Liver (tissue), 9 donors: ENCODE data around the gene POFUT2. TPM values are rescaled to one million over a fixed set of nuclear protein-coding genes. Genes with fewer than 3 reads are reported as not detected.
A peak's percentile ranks its signal among the peaks of the same experiment; 100 is the strongest.

Experiments used
- DNase-seq: peaks from one replicate; pipeline ENCODE4 v3.0.0-alpha.2; 2017; ENCODE audit warnings: low spot score
- H3K27ac ChIP-seq, 2 donors: one replicate each; pipeline ENCODE4 v1.7.0; 2013; ENCODE audit warnings: inconsistent platforms in 2 of 2, low read length in 2 of 2, control low read depth in 1 of 2, low read depth in 1 of 2, mild to moderate bottlenecking in 1 of 2
- H3K27me3 ChIP-seq, 4 donors: one replicate each; pipeline versions ENCODE4 v1.6.1 to v1.7.0; 2013; ENCODE audit warnings: low read length in 3 of 4, inconsistent platforms in 1 of 4, mild to moderate bottlenecking in 1 of 4, moderate library complexity in 1 of 4; ENCODE audit not compliant: control insufficient read depth in 4 of 4, insufficient read depth in 4 of 4
- H3K36me3 ChIP-seq, 4 donors: one replicate each; pipeline versions ENCODE4 v1.6.1 to v1.7.0; 2013; ENCODE audit warnings: low read length in 3 of 4, mild to moderate bottlenecking in 3 of 4, low read depth in 1 of 4, moderate library complexity in 1 of 4; ENCODE audit not compliant: control insufficient read depth in 4 of 4, insufficient read depth in 3 of 4
- H3K4me1 ChIP-seq, 4 donors: one replicate each; pipeline versions ENCODE4 v1.6.1 to v1.7.0; 2013; ENCODE audit warnings: low read length in 3 of 4, mild to moderate bottlenecking in 3 of 4, moderate library complexity in 1 of 4; ENCODE audit not compliant: control insufficient read depth in 4 of 4, insufficient read depth in 4 of 4
- H3K4me3 ChIP-seq, 3 donors: one replicate each; pipeline versions ENCODE4 v1.6.1 to v1.7.0; 2013; ENCODE audit warnings: low read length in 3 of 3, control low read depth in 1 of 3, low read depth in 1 of 3, mild to moderate bottlenecking in 1 of 3
- H3K9ac ChIP-seq, 2 donors: one replicate each; pipeline ENCODE4 v1.7.0; 2013; ENCODE audit warnings: low read length in 2 of 2, mild to moderate bottlenecking in 2 of 2, moderate library complexity in 2 of 2, control low read depth in 1 of 2, low read depth in 1 of 2
- H3K9me3 ChIP-seq, 4 donors: one replicate each; pipeline versions ENCODE4 v1.6.1 to v1.7.0; 2013; ENCODE audit warnings: low read length in 3 of 4; ENCODE audit not compliant: control insufficient read depth in 4 of 4
- EGR1 ChIP-seq, 2 donors: IDR thresholded peaks; 2 replicates each; pipeline ENCODE4 v1.6.1; 2016 to 2018; ENCODE audit warnings: antibody characterized with exemption in 2 of 2, low read depth in 2 of 2
- FOXA1 ChIP-seq: IDR thresholded peaks from 2 replicates; pipeline ENCODE4 v1.6.1; 2016; ENCODE audit warnings: antibody characterized with exemption
- FOXA2 ChIP-seq: IDR thresholded peaks from 2 replicates; pipeline ENCODE4 v1.6.1; 2016; ENCODE audit warnings: antibody characterized with exemption
- HNF4A ChIP-seq, 2 donors: conservative IDR thresholded peaks; 2 replicates each; pipeline ENCODE4 v1.6.1; 2016; ENCODE audit warnings: antibody characterized with exemption in 2 of 2, mild to moderate bottlenecking in 2 of 2
- HNF4G ChIP-seq: IDR thresholded peaks from 2 replicates; pipeline ENCODE4 v1.6.1; 2016; ENCODE audit warnings: antibody characterized with exemption
- JUND ChIP-seq, 2 donors: IDR thresholded peaks; 2 replicates each; pipeline ENCODE4 v1.6.1; 2016; ENCODE audit warnings: antibody characterized with exemption in 2 of 2
- NR2F2 ChIP-seq: IDR thresholded peaks from 2 replicates; pipeline ENCODE4 v1.6.1; 2016; ENCODE audit warnings: antibody characterized with exemption
- RAD21 ChIP-seq, 2 donors: IDR thresholded peaks; 2 replicates each; pipeline ENCODE4 v1.6.1; 2016; ENCODE audit warnings: antibody characterized with exemption in 2 of 2, mild to moderate bottlenecking in 2 of 2
- RXRA ChIP-seq, 2 donors: IDR thresholded peaks; 2 replicates each; pipeline ENCODE4 v1.6.1; 2017 to 2018; ENCODE audit warnings: antibody characterized with exemption in 2 of 2, mild to moderate bottlenecking in 1 of 2
- WGBS: extraction: QIAGEN DNeasy Blood & Tissue Kit; methylation state at CpG from one replicate; pipeline ENCODE4 v1.1.7; 2013; 5-methylcytosine and 5-hydroxymethylcytosine counted together
- polyA plus RNA-seq, 2 donors: library from polyadenylated mRNA; stranded (reverse) in 1 of 2; unstranded in 1 of 2; fragments of 200-250 nt in 1 of 2; fragments of >200 nt in 1 of 2; fragmentation: Nextera tagmentation in 1 of 2; extraction: Ambion mirVana in 1 of 2; gene quantifications; one replicate each; pipeline versions ENCODE4 v1.2.1 to v1.2.3, GENCODE V29; 2013 to 2015
- total RNA-seq, 2 donors: library from RNA; depleted of rRNA; stranded (reverse); fragments of >200 nt; gene quantifications; one replicate each; pipeline ENCODE4 v1.2.3, GENCODE V29; 2014
- TF ChIP-seq, protein P1 (sequence below): IDR thresholded peaks from 2 replicates; pipeline ENCODE4 v1.6.1; 2016; ENCODE audit warnings: antibody characterized with exemption, mild to moderate bottlenecking
- TF ChIP-seq, protein P2 (sequence below): IDR thresholded peaks from 2 replicates; pipeline ENCODE4 v1.6.1; 2016; ENCODE audit warnings: antibody characterized with exemption
- donor health status: healthy.
- donor health status: healthy.
- donor health status: healthy.
- donor health status: healthy.
- donor health status: healthy.

Gene POFUT2
- total and polyA plus RNA-seq, 4 donors = 3.3 to 15.6 (median 7.9) TPM

DNA sequence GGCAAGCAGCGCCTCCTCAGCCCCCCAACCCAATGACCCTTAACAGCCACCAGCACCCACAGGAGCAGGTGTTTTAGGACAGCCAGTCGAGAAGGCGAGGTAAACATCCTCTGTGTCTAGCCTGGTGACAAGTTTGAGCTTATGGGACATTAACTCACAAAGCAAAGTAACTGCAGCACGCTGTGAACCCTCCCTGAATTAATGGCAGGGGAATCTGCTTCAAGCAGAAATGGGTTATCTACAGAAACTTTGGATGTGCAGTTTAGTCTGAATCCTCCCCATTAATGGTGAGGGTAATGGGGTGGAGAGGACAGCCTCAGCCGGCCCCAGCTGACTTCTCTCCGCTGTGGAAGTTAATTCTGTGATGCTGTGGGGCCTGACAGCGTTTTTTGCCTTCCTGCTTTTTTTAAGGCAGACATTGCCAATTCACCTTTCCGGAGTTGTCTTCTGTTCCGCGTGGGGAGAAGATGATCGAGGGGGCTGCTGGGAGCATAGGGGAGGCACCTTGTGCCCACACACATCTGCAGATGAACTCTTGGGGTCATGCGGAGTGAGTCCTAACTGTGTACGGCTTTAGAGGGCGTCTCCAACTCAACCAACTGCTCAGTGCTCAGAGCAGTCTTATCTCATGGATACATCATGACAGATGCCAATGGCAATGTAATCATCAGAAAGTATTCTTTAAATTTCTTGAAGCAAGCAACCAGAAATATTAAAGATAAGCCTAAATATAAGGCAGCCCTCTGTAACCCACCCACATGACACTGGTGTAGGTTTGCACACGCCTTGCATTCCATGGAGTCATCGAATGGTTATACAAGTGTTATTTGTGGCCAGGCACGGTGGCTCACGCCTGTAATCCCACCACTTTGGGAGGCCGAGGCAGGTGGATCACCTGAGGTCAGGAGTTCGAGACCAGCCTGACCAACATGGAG is 41.0 kb downstream of the POFUT2 start:
- Histone ChIP-seq H3K9ac (no peak overlapping the region), H3K36me3 (no peaks in the 10 kb centered on the region), H3K4me1 (peaks cover 0 to 11% (median 5%) of the 10 kb centered on the region in 4 donors), H3K27ac (no peak overlapping the region), H3K4me3 (no peak overlapping the region), H3K27me3 (no peaks in the 10 kb centered on the region), H3K9me3 (peaks cover 0 to 7% (median 0%) of the 10 kb centered on the region in 4 donors)
- DNase-seq = peak; percentile 20
- WGBS = 80% methylated on average over 20 of the region's 20 CpGs
- no peak for TF ChIP-seq FOXA1
- TF ChIP-seq JUND (IDR thresholded peaks at IDR 0.05) = no peak
- TF ChIP-seq, protein P1, sequence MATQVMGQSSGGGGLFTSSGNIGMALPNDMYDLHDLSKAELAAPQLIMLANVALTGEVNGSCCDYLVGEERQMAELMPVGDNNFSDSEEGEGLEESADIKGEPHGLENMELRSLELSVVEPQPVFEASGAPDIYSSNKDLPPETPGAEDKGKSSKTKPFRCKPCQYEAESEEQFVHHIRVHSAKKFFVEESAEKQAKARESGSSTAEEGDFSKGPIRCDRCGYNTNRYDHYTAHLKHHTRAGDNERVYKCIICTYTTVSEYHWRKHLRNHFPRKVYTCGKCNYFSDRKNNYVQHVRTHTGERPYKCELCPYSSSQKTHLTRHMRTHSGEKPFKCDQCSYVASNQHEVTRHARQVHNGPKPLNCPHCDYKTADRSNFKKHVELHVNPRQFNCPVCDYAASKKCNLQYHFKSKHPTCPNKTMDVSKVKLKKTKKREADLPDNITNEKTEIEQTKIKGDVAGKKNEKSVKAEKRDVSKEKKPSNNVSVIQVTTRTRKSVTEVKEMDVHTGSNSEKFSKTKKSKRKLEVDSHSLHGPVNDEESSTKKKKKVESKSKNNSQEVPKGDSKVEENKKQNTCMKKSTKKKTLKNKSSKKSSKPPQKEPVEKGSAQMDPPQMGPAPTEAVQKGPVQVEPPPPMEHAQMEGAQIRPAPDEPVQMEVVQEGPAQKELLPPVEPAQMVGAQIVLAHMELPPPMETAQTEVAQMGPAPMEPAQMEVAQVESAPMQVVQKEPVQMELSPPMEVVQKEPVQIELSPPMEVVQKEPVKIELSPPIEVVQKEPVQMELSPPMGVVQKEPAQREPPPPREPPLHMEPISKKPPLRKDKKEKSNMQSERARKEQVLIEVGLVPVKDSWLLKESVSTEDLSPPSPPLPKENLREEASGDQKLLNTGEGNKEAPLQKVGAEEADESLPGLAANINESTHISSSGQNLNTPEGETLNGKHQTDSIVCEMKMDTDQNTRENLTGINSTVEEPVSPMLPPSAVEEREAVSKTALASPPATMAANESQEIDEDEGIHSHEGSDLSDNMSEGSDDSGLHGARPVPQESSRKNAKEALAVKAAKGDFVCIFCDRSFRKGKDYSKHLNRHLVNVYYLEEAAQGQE = no peak
- TF ChIP-seq, protein P2, sequence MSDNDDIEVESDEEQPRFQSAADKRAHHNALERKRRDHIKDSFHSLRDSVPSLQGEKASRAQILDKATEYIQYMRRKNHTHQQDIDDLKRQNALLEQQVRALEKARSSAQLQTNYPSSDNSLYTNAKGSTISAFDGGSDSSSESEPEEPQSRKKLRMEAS = no peak

DNA sequence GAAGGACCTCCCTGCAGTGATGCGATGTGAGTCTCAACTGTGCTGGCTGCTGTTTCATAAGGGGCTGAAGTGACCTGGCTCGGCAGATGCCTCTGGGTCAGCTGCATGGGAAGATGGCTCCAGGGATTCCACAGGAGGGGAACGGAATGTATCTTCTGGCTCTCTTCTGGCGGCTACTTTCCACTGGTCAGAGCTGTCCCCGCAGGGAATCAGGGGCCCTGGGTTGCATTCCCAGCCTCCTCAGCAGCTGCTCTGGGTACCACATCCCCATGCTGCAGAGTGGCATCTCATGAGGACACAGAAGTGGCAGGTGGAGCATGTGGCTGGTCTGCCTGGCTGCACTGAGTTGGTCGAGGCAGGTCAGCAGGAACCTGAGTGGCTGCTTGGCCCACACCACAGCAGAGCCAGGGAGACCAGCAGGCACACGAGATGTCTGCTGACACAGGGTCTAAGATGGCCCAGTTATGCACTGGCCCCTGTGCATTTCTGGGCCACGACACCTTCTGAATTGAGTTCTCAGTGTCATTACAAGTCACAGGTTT is 42.8 kb downstream of the POFUT2 start:
- Histone ChIP-seq H3K9me3 (peaks cover 0 to 7% (median 0%) of the 10 kb centered on the region in 4 donors), H3K27ac (no peak overlapping the region), H3K36me3 (no peaks in the 10 kb centered on the region), H3K9ac (no peak overlapping the region), H3K27me3 (no peaks in the 10 kb centered on the region), H3K4me3 (no peak overlapping the region), H3K4me1 (peaks cover 0 to 11% (median 5%) of the 10 kb centered on the region in 4 donors)
- 63% methylated on average over 8 of the region's 8 CpGs for WGBS
- TF ChIP-seq, protein P1 = no peak
- TF ChIP-seq HNF4A (conservative IDR thresholded peaks at IDR 0.05) (no peak), HNF4G (no peak), EGR1 (IDR thresholded peaks at IDR 0.05; ENCODE audit: low read depth in 2 of 2) (no peak), NR2F2 (no peak), RAD21 (IDR thresholded peaks at IDR 0.05) (no peak), RXRA (IDR thresholded peaks at IDR 0.05) (no peak), FOXA2 (no peak)
- TF ChIP-seq, protein P2 = no peak
- peak; percentile 14 for DNase-seq
